Activated naive CD4-positive, alpha-beta T cell treated with anti-CD3 and anti-CD28 coated beads, Interleukin-2, amount 50 U/mL, for 16 hours (primary cell): ENCODE data around the gene GPATCH3.
A peak's percentile ranks its signal among the peaks of the same experiment; 100 is the strongest.
"Not testable (repeated sequence)": the region's sequence is repeated elsewhere in the genome, so short reads cannot be mapped to it uniquely, and the experiment has no call there.

Experiments
- DNase-seq: peaks from one replicate; pipeline ENCODE4 v3.0.0-alpha.2; 2020

GPATCH3 gene

GRCh38 chr1:26911399-26912146 lies 11.3 kb upstream of the GPATCH3 start:
- DNase-seq: no peak

- no peak for DNase-seq
These were observed 10.3 kb upstream of the GPATCH3 start for GRCh38 chr1:26910343-26911160.

DNA sequence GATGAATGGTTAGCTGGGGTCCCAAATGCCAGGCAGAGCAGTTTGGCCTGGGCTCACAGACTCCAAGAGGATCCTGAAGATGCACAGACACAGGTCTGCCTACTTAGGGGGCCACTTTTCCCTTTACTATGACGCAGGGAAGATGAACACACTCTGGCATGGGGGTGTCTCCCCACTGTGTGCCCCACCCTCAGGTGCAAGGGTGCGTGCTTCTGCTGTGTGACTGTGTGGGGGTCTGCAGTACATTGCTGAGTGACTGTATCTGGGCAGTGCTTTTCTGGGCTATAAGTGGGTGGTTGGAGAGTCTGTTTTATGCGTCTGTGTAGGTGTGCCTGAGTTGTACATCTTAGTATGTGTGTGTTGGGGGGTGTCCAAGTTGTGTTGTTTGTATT lies 9.7 kb upstream of the GPATCH3 start:
- DNase-seq: no peak

- DNase-seq: no peak
These were observed 7.0 kb upstream of the GPATCH3 start for GRCh38 chr1:26907071-26907917.

DNA sequence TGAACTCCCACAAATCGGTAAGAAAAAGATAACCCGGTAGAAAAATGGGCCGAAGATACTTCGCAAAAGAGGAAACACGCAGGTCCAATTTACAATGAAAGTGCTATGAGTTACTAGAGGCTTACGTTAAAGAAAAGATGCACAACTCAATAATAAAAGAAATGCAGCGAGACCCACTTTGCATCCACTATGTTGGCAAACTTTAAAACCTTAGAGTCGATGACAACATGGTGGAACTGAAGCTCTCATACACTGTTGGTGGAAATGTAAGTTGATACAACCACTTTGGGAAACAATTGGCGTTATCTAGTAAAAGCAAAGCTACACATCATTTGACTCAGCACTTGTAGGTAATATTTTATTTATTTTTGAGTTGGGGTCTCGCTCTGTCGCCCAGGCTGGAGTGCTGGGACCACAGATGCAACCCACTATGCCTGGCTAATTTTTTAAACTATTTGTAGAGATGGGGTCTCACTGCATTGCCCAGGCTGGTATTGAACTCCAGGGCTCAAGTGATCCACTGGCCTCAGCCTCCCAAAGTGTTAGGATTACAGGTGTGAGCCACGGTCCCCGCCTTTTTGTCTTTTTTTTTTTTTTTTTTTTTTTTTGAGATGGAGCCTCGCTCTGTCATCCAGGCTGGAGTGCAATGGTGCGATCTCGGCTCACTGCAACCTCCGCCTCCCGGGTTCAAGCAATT lies 696 bp upstream of the GPATCH3 start:
- DNase-seq: no peak

DNA sequence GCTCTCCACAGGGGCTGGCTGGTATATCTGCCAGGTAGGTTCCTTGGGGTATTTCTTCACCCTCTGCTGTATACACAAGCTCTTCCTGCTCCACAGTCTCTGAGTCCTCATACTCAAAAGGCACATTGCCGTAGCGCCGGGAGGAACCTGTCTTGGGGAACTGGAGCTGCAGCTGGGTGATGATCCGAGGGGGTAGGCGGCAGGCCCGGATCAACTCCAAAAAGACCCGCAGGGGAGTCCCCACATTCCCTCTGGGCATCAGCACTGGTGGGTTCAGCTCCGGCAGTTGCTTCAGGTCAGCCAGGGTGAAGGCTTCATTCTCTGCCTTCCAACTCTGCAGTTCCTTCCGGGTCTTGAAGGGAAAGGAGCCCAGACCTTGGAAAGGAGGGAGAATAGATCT lies 2.9 kb downstream of the GPATCH3 start:
- no peak for DNase-seq

GRCh38 chr1:26894263-26894662 lies 6.0 kb downstream of the GPATCH3 start:
- no peak for DNase-seq

GRCh38 chr1:26890467-26890796 lies 9.8 kb downstream of the GPATCH3 start:
- DNase-seq: no peak

DNA sequence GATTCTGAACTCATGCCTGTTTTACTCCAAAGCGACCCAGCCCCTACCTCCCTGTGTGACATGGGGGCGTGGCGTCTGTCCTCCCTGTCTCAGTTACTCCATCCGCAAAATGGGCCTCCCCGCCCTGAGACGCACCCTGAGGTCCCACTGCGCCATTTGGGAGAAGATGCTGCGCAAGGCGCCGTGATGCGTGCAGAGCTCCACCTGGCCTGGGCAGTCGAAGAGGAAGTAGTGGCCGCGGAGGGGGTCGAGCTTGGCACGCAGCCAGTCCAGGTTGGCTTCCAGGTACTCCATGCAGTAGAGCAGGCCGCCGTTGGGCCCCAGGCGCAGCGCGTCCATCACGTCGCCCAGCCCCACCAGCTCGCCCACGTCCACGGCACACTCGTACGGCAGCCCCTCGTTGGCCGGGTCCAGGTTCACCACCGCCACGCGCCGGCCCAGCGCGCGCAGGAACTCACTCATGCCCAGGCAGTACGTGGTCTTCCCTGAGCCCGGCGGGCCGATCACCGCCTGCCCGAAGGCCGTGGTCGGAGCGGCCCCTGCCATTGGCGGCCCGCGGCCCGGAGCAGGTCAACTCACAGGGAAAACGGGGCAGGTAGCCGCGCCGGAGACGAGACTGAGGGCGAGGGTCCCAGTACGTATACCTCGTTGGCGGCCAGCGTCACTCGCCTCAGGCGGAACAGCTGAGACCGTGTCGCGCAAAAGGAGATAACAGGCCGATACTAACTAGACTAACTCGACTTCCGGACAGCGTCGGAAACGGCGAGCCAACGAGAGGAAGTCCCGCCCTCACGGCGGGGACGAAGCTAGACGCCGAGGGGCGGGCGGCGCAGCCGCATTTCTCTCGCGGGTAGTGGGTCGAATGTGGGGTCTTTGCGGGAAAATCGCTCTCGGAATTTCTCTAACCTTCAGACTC lies 10.5 kb downstream of the GPATCH3 start, which contains the start of gene GPN2:
TSS of gene GPN2 (minus strand) at position 733 of the 916 bp plus-strand sequence. CDS start at position 546, 187 bp downstream.
- peak; percentile 79 for DNase-seq

- no peak for DNase-seq
These were observed 12.0 kb downstream of the GPATCH3 start for GRCh38 chr1:26888231-26888630.

GRCh38 chr1:26887125-26887524 lies 13.1 kb downstream of the GPATCH3 start:
- no peak for DNase-seq

- no peak for DNase-seq
These were observed 17.4 kb downstream of the GPATCH3 start for GRCh38 chr1:26882696-26883463.

GRCh38 chr1:26881611-26882010 lies 18.7 kb downstream of the GPATCH3 start:
- DNase-seq: not testable (repeated sequence)

DNA sequence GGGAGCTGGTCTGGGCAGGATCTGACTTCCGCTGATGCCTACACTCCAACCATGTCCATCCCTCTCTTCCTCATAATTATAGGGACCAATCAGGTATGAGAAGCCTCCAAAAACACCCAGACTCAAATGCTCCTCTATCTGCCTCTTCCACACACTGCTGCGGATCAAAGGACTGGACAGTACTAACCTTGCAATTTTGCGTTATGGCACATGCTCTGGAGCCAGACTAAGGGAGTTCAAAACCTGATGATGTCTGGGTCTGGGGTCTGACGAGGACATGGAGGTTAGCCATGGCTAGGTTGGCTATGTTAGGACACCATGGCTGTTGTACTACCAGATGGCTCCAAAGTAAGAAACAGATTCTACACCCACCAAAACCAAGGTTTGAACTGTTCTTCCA lies 20.5 kb downstream of the GPATCH3 start:
- no peak for DNase-seq

DNA sequence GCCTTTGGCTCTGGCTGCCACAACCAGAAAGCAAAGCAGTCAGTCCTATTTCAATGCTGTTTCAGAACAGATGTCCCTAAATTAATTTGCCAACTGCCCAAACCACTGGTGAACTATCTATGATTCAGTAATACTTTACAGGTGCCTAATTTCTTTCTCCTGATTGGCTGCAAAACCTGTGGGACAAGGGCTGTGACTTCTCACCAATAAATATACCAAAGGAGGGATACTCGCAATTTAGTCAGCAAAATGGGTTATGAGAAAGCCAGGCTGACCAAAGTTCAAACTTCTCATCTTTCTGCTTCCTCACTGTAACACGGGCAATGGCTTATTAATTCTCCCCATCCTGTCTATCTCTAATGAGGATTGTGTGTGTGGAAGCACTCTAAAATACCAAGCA lies 22.9 kb downstream of the GPATCH3 start:
- DNase-seq: no peak

- DNase-seq: no peak
These were observed 25.4 kb downstream of the GPATCH3 start for GRCh38 chr1:26874896-26875295.

DNA sequence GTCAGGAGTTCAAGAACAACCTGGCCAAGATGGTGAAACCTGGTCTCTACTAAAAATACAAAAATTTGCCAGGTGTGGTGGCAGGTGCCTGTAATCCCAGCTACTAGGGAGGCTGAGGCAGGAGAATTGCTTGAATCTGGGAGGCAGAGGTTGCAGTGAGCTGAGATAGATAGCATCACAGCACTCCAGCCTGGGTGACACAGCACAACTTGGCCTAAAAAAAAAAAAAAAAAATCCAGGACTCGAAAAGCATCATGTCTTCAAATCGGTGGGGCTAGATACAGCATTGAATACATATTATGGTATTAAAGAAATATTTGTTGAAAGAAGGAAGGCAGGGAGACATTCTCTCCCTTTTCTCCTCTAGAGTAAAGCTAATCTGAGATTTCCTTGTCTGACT lies 27.2 kb downstream of the GPATCH3 start:
- DNase-seq: not testable (repeated sequence)

DNA sequence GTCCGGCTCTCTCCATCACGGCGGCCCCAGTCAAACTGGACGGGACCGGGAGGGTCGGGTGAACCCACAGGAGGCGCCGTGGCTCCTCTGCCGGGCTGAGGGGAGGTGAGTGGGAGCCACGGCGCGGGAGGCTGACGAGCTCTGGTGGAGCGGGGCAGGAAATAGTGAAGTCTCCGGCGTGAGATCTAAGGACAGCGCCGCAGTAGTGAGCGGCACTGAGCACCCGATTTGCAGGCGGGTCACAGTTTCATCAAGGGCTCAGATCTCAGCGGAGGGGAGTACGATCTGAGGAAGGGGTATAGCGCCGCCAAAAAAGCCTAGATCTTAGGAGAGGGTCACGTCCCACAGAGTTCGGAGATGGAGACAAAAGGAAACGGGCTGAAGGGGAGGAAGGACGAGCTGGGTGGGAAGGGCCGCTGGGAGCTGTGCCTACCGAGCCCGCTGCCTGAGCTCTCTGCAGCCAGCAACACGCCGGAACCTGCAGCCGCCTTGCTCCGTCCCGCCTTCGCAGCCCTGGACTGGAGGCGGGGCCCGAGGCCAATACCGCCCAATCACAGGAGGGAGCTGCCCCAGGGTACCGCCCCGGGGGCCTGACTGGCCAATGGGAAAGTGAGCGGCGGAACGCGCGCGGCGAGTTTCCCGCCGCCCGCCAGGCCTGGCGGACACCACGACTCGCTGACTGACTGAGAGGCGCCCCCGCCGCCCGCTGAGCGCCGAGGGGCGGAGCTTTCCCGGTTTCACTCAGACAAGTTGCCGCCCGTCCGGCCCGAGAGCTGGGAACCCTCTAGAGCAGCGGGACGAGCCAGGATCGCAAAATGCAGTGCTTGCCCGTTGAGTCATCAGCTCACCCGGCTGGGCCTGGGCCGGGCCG lies 35.4 kb downstream of the GPATCH3 start:
- DNase-seq: peak; percentile 94

DNA sequence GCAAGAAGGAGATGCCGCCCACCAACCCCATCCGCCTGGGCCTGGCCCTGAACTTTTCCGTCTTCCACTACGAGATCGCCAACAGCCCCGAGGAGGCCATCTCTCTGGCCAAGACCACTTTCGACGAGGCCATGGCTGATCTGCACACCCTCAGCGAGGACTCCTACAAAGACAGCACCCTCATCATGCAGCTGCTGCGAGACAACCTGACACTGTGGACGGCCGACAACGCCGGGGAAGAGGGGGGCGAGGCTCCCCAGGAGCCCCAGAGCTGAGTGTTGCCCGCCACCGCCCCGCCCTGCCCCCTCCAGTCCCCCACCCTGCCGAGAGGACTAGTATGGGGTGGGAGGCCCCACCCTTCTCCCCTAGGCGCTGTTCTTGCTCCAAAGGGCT lies 36.6 kb downstream of the GPATCH3 start:
- DNase-seq: no peak
